GM18909 (cell line): ENCODE results near the gene RFX8.

Experiments used
- ATAC-seq: cut with Tn5 transposase; IDR thresholded peaks from one replicate; pipeline ENCODE4 v1.9.1; 2021; ENCODE audit warnings: mild to moderate bottlenecking; ENCODE audit not compliant: unreplicated experiment, poor library complexity

RFX8 gene

GRCh38 chr2:101416609-101417008 is 58.3 kb downstream of the RFX8 start:
- no peak for ATAC-seq

GRCh38 chr2:101415884-101416283 is 59.0 kb downstream of the RFX8 start:
- ATAC-seq, result no peak

GRCh38 chr2:101415220-101415619 is 59.7 kb downstream of the RFX8 start:
- no peak for ATAC-seq

GRCh38 chr2:101412092-101412694 is 62.7 kb downstream of the RFX8 start:
- no peak for ATAC-seq

- no peak for ATAC-seq
Observed at GRCh38 chr2:101410746-101411145, 64.2 kb downstream of the RFX8 start.

- ATAC-seq, result no peak
Observed at GRCh38 chr2:101410114-101410513, 64.8 kb downstream of the RFX8 start.

GRCh38 chr2:101409699-101410098 is 65.2 kb downstream of the RFX8 start:
- ATAC-seq, result no peak

- no peak for ATAC-seq
Observed at GRCh38 chr2:101408925-101409324, 66.0 kb downstream of the RFX8 start.

- no peak for ATAC-seq
Observed at GRCh38 chr2:101405351-101405899, 69.5 kb downstream of the RFX8 start.

GRCh38 chr2:101403745-101404144 is 71.2 kb downstream of the RFX8 start:
- ATAC-seq, result no peak

GRCh38 chr2:101402630-101403029 is 72.3 kb downstream of the RFX8 start:
- ATAC-seq, result no peak

- ATAC-seq, result no peak
Observed at GRCh38 chr2:101401906-101402305, 73.0 kb downstream of the RFX8 start.

- ATAC-seq, result no peak
Observed at GRCh38 chr2:101401326-101401665, 73.6 kb downstream of the RFX8 start.

- ATAC-seq, result no peak
Observed at GRCh38 chr2:101400506-101401325, 74.2 kb downstream of the RFX8 start.

GRCh38 chr2:101400048-101400447 is 74.9 kb downstream of the RFX8 start:
- no peak for ATAC-seq

GRCh38 chr2:101399021-101399799 is 75.7 kb downstream of the RFX8 start:
- no peak for ATAC-seq

GRCh38 chr2:101398116-101398821 is 76.6 kb downstream of the RFX8 start:
- ATAC-seq, result no peak

GRCh38 chr2:101396316-101396717 is 78.6 kb downstream of the RFX8 start:
- ATAC-seq, result no peak

- no peak for ATAC-seq
Observed at GRCh38 chr2:101395545-101396315, 79.2 kb downstream of the RFX8 start.

GRCh38 chr2:101388232-101388631 is 86.7 kb downstream of the RFX8 start:
- ATAC-seq, result no peak
